Cortex of kidney (tissue), 1 donor: ENCODE data around the gene ANO7.

Experiments used
- DNase-seq: peaks from one replicate; lab custom pipeline; 2025; lab: John Stamatoyannopoulos, UW

Gene ANO7

DNA sequence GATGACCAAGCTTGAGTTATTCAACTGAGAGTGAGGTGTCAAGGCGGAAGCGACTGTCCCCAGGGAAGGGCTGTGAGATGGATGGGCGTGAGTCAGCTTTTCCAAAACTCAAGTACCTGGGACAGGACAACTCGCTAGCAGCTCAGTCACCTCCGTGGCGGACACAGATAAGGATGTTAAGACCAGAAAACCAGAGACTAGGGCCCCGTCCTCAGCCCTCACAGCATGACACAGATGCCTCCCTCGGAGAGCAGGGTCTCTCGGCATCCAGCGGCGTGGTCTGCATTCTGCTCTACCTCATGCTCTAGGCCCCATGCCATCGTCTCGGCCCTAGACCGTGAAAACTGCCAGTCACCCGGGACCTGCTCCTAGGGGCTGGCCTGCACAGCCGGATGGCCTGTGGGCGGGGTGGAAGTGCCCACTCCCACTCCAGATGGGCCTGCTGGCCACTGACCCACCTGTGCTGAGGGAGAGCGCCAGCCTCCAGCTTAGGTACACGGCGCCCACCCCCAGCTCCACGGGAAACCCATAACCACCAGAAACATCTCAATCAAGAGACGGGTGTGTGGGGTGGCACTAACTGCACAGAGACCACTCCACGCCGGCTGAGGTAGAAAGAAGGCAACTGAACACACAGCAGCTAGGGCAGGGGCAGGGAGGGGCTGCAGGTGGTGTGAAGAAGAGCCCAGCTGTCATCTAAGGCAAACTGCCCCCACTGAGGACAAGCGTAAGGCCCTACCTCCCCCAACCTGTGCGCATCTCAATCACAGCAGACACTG is 39.8 kb downstream of the ANO7 start:
- DNase-seq: no peak

DNA sequence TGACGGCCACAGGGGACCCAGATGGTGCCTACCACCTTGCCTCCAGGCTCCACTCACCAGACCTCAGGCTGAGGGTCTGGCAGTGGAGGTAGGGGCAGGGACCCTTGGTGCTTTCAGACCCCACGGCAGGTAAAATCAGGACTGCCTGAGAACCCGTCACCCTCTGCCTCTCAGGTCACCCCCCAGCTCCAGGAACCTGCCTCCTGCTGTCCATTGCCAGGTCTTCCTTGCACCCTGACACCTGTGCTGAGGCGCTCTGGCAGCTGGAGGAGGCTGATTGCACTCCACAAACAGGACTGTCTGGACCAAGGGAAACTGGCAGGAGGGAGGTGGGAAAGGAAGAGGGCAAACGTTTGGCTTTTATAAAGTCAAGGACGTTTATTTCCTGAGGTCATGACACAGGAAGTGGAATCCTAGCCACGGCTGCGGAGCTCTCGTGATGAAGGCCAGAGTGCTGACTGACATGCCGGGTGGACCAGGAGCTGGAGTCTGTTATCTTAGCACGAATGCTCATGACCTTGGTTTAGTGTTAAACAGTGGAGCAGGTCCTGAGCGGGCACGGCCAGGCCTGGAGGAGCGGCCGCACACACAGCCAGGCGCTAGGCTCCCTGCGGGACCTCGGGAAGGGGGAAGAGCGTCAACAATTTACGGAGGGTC is 40.5 kb downstream of the ANO7 start:
- DNase-seq: no peak

DNA sequence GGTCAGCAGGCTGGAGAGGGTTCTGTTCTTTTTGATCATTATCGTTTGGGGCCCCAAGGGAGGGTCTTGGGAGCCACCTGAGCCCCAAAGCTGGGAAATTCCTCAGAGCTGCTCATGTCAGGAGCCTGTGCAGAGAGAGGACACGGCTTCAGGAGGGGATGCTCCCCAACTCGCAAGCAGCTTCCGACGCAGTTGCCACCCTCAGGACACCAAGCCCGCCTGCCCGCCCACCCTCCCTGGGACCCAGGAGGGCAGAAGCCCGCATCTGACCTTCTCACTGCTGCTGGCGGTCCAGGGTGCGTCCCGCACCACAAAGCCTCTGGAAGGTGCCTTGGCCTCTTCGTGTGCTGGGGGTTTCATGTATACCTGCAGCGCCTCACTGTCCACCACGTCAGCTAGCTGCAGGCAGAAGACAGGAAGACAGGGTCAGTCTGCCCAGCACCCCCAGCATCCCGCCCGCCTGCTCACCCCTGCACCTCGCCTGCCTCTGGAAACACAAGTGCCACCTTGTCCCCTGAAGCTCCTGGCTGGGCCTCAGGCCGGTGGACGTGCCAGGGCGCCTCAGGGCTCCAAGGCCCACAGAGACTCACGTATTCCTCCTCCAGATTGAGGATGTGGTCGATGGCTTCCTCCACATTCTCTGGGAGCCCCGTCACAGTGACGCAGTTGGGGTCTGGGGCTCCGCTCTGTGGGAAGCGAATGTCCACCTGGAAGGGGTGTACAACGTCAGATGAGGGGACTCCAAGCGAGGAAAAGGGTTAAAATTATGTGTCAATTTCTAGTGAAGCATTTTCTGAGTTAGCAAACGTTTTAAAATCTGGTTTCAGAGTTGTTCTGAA is 41.3 kb downstream of the ANO7 start:
- no peak for DNase-seq

DNA sequence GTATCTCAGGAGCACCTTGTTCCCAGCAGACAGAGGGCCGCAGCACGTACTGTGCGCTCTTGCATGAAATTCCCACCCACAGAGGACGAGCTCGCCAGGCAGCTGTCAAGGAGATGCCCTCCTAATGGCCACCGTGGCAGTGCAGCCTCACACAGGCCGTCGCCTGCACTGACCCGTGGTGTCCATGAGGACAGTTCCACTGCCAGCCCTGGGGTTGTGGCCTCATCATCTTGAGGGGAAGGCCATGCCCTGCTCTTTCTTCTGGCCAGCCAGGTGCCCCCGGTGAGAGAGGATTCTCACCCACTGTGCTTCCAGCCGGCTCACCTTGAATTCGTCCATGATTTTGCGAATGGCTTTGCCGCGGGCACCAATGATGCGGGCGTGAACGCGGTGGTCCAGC is 42.0 kb downstream of the ANO7 start:
- no peak for DNase-seq

DNA sequence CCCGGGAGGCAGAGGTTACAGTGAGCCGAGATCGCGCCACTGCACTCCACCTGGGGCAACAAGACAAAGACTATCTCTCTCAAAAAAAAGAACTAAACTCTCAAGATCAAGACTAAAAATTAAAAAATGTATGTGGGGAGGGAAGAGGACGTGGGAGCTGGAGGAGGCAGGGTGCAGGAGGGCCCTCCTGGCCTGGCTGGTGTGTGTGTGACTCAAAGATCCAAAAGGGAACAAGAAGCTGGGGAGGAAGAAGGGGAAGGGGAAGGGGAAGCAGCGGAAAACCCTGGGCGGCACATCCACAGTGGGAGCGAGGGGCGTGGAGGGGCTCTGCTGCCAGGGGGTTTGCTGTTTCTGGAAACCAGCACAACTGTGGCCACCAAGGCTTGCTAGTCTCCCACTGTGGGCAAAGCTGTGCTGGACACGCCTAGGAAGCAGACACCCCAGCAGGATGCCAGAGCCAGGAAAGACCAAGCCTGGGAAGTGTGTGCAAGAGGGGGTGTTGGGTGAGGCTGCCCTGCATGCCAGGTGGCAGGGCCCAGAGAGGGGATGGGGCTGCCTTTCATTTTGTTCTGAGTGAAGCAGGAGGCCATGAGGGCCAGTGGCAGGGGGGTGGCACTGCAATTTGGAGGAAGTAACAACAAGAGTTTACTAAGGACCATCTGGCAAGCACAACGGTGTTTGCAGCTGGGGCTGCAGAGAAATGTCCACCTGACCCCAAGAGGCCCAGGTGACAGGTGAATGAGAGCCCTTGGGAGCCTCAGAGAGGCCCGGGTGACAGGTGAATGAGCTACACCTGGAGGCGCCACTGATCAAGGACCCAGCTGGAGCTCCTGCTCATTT is 44.5 kb downstream of the ANO7 start:
- DNase-seq: no peak

DNA sequence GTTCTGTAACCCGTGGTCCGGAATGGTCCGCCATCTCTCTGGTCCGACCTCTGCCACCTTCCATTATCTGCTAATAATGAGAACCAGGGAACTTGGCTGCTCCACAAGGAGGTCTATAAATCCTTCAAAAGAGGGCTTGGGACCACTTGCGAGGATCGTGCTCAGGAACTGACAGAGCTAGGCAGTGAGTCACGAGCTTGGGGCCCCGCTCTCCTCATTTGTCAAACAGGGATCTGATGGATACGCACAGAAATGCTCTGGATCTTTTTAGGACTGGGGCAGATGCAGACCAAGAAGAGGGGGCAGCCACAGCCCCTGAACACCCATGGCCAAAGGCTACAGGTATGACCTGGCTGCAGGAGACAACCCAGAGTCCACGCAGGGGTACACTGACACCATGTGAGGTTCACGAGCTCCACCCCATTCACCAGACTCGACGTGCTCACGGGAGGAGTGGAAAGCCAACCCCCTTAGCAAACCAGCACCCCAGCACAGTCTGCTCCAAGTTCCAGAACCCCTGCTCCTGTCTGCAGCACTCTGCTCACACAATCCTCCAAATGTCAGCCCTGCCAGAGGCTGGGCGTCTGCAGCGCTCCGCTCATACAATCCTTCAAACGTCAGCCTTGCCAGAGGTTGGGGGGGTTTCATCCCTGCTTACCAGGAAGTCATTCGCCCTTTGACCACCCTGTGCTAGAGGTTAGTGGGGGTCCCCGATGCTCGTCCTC is 45.8 kb downstream of the ANO7 start:
- no peak for DNase-seq

DNA sequence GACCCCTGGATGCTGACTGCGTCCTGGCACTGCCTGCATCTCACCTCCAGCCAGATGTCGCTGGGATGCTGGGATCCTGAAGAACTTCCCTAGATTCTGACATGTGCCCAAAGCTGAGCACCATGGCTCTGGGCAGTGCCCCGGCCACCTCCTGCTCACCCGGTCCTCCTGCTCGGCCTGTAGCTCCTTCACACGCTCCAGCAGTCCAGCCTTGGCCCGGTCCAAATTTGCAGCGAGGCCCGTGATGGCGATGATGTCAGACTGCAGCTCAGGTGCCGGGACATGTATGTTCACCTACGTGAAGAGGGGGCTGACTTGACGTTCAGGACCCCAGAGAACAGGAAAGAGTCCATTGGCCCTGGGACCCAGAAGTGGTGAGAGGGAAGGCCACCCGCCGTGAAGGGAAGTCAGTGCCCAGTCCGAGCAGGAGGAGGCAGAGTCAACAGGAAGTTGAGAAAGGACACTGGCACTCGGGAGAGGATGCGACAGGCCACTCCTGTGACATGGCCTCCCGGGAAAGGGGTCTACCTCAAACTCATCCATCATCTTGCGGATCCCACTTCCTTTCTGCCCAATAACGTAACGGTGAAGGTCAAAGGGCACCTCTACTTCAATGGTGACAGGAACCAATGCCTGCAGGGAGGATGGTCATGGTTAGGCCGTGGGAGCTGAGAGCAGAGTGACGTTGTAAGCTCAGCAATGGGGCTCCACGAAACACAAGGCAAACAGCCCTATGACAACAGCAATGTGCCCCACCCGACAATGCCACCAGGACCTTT is 46.7 kb downstream of the ANO7 start:
- no peak for DNase-seq

DNA sequence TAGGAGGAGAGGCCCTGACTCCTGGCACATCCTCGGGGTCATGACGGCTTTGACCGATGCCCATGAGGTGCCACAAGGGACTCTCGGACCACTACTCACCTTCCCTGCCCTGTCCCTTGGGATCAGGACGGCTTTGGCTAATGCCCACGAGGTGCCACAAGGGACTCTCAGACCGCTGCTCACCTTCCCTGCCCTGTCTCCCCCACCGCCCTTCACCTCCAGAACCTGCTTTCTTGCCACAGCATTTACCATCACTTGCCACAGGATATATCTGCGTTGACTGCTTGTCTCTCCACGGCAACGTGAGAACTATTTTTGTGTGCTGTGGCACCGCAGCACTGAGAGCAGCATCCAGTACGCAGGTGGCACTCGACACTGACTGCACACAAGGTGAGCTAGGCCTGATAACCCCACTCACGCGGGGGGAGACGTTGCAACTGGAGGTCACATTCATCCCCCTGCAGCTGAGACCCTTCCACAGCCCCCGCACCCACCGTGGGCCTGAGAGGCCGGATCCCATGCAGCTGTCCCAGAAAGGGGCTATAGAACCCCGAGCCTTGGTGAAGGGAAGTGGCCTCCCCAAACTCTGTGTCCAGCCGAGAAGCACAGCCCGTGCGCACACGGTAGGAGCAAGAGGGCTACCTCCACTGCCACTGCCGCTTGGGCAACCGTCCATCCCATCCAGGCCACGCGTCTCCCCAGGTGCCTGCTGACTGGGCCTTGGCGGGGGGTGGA is 47.5 kb downstream of the ANO7 start:
- no peak for DNase-seq

DNA sequence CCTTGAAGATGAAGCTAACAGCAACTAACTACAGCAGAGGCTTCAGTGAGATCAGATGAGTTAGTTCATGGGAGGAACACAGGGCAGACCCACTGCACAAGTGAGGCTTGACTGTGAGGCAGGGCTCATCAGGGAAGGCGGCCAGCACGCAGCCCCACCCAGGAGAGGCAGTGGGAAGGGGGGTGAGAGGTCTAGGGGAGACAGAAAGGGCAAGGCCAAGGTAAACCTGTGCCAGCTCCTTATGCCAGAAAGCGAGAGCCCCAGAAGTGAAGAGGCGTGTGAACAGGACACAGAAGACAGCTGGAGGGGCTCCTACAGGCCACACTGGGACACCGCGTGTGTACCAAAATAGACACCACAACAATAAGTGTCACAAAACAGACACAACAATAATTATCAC is 48.6 kb downstream of the ANO7 start:
- no peak for DNase-seq

DNA sequence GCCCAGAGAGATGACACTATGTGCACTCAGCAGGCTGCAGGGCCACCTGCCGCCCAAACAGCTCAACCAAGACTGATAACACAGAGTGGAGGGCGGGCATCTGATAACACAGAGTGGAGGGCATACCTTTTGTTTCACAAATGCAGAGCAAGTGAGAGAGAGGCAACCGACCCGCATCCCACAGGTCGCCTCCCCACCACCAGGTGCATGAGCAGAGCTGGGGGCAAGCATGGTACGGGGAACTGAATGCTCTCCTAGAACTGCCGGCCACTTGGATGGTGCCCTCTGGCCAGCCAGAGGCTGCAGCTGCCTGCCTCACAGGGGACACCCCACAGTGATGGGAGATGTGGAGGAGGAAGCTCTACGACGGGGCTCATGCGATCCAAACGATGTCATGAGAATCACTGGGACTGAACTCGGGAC is 49.5 kb downstream of the ANO7 start:
- no peak for DNase-seq

DNA sequence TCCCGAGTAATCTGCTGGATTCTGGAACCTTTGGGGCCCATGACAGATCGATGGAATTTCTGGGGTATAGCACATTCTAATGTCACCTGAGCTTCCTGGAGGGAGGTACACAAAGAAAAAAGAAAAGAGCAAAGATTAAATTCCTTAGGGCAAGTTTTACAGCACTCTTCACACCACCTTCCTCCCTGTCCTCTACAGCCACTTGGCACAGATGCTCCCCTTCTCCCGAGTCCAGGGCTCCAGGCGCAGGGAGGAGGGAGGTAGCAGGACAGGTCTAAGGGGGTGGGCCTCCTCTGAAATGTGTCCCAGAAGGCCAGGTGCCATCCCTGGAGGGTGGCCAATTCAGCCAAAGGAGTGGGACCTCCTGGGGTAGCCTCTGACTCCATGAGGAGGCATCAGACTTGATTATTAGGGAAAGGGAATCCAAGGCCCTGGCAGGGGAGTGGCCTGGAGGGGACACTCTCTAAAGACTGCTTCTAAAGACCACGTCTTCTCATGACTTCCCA is 50.3 kb downstream of the ANO7 start:
- DNase-seq: no peak

DNA sequence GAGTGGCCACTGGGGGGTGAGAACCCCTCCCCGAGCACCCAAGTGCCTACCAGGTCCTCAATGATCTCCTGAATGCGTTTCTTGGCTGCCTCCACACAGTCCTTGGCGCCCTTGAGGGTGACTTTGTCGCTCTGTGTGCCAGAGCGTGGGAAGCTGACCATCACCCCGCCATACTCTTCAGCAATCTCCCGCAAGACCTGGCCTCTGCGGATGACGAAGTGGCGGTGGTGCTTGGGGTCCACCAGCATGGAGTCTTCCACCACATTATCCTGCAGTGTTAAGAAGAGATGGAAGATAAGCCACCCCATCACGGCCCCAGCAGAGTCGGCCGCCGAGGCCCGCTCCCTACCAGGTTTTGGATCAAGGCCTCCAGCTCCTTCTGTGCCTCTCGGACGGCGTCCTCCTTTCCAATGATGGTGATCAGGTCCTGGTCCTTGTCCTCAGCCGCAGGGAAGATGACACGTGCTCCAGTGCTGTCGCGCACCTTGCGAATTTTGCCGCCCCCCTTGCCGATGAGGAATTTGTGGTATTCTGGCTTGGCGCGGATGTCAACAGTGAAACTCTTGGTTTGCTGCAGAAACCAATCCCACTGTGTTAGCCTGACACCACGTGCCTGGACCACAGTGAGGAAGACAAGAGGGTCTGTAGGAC is 51.2 kb downstream of the ANO7 start:
- no peak for DNase-seq

DNA sequence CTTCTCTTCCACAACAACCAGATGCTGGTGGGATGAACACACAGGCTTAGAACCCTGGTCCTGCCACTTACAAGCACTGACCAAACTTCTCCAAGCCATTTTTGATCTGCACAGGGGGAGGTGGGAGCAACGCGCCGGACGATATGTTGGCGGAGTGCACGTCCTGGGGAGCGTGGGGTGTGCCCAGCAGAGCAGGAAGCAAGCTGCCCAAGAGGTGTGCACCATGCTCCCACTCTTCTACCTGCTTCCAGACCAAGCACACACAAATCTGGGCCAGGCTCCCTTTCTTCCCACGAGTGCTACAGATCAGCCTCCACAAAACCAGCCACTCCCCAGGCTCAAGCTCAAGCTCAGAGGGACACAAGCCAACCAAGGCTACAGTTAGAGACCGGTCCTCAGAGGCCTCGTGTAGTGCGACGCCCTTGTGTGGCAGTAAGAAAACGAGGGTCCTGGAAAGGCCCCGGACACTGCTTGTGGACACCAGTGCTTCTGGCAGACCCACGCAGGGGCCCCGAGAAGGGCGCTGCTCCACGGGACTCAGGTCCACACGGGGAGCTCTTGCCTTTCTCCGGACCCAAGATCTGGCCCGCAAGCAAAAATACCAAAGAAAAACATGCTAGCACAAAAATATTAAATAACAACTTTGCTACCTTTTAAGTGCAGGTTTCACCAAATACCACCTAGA is 52.0 kb downstream of the ANO7 start:
- no peak for DNase-seq

DNA sequence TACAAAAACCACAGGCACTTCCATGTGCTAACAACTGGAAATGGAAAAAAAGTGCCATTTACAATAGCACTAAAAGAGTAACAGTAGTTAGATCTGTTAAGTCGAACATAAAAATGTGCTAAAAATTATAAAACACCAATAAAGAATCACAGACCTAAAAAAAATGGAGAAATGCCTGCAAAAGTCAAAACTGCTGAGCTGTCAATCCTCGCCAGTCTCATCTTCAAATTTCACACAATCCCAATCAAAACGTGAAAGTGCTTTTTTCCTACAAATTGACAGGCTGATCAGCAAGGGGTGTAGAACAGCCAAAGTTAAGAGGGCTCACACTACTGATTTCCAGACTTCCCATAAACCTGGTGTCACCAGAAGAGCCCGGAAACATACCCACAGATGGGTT is 53.2 kb downstream of the ANO7 start:
- no peak for DNase-seq

DNA sequence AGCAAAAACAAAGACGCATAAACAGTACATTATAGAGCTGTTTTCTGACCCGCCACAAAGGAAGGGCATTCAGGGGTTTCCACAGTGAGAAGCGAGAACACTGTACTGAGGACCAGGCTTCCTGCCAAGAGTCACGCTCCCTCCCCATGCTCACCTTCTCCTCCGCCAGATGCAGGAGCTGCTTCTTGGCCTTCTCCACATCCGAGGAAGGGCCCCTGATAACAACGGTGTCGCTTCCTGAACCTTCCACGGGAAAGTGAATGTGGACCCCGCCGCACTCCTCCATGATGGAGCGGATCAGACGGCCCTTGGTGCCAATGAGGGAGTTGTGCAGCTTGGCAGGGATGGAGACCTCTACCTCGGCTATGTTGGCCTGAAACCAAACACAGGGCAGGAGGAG is 53.8 kb downstream of the ANO7 start:
- no peak for DNase-seq

DNA sequence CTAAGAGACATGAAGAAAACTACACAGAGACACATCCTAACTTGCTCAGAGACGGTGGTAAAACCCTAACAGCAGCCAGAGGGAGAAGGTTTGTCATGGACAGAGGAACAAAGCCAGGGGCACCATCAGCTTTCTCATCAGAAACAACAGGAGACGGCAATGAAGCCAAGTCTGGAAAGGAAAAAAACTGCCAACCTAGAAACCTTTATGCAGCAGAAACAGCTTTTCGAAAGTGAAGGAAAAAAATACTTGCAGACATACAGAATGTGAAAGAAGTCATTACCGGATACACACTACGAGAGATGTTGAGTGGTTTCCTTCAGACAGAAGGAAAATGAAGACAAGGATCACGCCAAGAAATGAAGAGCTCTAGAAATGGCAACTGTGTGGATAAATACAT is 55.9 kb downstream of the ANO7 start:
- no peak for DNase-seq

DNA sequence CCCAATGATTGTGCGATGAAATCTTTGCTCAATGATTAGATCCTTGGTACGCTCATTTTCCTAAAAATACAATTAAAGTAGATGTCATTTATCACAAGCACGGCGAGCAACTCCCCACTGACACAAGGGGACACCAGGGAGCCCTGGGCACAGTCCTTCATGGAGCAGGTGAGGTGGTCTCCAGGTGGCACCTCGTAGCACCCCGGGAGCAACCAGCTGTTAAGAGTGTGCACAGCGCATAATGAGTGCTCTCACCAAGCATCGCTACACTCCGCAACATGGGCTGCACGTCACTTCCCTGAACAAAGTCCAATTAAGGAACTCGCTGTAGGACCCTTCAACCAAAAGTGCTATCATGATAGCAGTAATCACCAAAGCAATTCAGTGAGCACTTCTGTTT is 59.8 kb downstream of the ANO7 start:
- DNase-seq: no peak

DNA sequence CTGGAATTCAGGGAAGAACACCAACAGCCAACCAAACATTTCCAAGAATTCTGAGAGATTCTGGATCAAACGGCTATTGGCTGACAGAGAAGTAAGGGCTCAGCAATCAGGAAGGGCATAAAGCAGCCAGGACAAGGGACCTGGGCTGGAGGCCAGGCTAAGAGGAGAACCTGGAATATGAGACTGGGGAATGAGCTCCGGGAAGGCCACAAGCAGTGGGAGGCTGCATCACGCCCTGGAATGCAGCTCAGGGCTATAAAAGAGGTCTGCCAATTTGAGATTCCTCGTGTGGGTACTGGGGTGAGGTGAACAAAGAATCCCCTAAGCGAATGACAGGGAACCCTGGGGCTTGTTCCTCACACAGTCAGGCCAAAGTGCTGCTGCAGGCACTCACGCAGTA is 60.4 kb downstream of the ANO7 start:
- no peak for DNase-seq

DNA sequence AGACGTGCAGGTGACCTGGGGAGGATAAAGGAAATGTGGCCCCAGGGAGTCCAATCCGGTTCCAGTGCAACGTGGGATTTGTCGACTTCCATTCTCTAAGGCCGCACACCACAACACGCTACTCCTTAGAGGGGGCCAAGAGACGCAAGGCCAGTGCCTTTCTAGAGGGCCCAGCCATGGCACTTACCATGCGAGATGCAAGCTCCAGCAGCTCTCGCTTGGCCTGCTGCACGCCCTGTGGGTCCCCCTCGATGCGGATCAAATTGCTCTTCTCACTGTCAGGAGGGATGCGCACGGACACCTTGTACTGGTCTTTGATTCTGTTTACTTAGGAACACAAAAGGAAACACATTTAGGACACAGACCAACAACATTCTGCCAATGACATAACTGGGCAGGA is 61.2 kb downstream of the ANO7 start:
- DNase-seq: no peak
